NCI-H748 (cell line): ENCODE data around the gene TNFAIP8L1.
A peak's percentile ranks its signal among the peaks of the same experiment; 100 is the strongest.

ENCODE experiments used
- DNase-seq: peaks from one replicate; lab custom pipeline; 2025; ENCODE audit not compliant: unreplicated experiment; lab: John Stamatoyannopoulos, UW

TNFAIP8L1 gene

DNA sequence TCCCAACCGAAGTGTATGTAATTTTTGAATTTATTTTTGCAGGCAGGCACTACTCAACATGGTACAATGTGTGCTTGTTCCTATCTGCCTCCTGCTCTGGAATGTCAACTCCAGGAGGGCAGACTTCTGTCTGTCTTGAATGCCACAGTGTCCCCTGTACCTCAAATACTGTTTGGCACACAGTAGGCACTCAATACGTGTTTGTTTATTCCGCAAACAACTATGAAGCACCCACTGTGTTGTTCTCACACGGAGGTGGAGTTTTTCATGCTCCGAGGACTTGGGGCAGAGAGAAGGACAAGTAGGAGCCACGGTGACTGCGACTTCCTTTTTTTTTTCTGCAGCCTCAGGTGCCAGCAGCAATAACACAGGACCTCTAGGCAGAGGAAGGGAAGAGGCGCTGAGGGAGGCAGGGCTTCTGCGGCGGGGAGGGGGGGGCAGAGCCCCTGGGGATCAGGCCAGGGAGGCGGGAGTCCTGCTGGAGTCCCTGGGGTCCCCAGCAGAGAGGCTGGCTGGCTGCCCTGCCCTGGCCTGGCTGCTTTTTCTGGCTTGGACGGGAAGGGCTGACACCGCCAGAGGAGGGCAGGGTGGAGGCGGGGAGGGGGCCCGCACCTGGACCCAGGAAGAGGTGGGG, 29.3 kb upstream of the TNFAIP8L1 start:
- DNase-seq, result no peak

DNA sequence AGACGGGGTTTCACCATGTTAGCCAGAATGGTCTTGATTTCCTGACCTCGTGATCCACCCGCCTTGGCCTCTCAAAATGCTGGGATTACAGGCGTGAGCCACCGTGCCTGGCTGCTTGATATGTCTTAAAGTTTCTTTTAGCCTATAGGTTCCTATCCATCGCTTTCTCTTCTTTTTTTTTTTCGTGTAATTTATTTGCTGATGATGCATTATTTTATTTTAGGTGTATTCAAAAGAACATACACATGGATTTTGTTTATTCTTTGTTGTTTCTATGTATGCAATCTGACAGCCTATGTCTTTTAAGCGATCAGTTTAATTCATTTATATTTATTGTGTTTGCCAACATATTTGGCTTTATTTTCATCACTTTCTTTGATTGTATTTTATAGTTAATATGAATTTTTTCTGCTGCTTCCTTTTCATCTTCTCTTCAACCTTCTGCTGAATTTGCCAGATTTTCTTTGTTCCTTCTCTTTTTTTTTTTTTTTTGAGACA, 26.0 kb upstream of the TNFAIP8L1 start:
- DNase-seq, result no peak

DNA sequence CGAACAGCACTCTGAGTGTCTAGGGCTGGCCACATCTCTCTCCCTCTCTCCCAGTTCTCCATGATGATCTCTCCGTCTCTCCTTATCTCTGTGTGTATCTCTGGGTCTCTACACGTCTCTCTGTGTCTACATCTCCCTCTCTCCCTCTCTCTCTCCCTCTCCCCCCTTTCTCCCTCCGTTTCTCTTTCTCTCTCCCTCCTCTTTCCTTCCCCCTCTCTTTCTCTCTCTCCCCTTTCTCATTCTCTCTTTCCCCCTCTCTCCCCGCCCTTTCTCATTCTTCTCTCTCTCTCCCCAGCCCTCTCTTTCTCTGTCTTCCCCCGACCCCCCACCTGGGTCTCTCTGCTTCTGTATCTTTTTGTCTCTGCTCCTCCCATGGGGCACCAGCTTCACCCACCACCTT, 21.3 kb upstream of the TNFAIP8L1 start:
- no peak for DNase-seq

DNA sequence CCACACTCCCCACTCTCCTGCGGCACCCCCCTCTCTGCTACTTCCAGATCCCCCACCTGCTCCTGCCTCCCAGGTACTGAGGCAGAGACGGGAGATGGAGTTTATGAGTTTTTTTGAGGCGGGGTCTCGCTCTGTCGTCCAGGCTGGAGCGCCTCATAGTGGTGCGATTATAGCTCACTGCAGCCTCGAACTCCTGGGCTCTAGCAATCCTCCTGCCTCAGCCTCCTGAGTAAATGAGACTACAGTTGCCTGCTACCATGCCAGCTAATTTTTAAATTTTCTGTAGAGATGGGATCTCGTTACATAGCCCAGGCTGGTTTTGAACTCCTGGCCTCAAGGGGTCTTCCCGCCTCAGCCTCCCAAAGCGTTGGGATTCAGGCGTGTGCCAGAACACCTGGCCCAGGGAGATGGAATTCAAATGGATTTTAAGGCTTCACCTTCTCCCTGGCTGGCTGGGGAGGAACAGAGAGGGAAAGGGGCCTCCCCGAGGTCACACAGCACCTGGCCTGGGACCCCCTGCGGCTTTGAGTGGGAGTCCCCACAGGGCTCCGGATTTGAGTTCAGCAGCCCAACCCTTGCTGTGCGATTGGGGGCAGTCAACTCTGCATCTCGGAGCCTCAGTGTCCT, 19.5 kb upstream of the TNFAIP8L1 start:
- no peak for DNase-seq

DNA sequence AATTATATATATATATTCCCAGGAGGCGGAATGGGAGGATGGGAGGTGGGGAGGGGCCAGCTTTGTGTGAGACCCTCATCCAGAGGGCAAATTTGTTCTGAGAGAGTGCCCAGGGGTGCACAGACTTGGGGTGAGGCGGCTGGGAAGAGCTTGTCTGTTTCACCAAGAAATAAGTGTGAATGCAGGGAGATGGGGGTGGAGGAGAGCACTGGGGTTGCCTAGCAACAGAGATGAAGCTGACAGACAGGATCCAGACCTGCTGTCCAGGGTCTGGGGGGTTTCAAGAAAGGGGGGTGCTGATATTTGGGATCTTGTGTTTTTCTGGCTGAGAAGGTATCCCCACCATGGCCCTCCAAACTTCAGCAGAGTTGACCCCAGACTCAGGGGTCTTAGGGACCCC, 18.6 kb upstream of the TNFAIP8L1 start:
- DNase-seq, result peak; percentile 21

DNA sequence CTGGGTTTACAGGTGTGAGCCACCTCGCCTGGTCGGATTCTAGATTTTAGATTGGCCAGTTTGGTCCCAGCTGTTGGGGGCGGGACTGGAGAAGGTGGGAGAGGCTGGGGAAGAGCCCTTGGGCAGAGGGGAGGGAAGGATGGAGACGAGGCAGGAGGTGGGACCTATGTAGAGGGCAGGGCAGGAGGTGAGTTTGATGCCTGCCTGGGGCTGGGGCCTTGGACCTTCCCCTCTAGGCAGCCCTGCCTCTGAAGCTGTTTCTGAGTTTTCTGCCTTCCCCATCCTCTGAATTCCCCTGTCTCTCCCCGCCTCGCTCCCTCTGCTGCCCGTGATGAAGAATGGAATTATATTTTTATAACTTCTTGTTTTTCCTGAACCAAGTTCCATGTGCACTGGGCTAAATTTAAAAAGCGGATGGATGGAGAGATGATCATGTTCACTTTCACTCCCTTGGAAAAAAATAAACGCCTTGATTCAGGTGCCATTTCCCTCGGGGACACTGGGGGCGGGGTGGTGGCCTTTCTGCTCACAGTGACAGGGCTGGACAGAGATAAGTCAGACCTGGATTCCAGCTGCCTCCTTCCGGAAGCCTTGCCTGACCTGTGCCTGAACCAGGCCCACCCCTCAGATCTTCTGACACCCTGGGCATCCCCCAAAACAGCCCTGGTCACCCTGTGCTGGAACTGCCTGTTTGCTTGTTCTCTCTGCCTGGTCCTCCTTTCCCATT, 16.5 kb upstream of the TNFAIP8L1 start:
- DNase-seq, result no peak

DNA sequence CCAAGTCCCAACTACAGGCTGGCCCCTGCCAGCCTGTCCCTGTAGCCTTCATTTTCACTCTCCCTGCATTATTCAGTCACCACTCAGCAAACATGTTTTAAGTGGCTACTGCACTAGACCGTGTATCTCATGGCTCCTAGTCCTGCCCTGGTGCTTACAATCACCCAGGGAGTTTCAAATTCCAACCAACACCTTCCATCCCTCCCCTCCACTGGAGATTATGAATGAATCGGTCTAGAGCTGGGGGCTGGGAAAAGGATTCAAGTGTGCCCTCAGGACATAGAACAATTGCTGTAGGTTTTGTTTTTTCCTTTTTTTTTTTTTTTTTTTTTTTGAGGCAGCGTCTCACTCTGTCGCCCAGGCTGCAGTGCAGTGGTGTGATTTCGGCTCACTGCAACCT, 15.0 kb upstream of the TNFAIP8L1 start:
- DNase-seq, result no peak

DNA sequence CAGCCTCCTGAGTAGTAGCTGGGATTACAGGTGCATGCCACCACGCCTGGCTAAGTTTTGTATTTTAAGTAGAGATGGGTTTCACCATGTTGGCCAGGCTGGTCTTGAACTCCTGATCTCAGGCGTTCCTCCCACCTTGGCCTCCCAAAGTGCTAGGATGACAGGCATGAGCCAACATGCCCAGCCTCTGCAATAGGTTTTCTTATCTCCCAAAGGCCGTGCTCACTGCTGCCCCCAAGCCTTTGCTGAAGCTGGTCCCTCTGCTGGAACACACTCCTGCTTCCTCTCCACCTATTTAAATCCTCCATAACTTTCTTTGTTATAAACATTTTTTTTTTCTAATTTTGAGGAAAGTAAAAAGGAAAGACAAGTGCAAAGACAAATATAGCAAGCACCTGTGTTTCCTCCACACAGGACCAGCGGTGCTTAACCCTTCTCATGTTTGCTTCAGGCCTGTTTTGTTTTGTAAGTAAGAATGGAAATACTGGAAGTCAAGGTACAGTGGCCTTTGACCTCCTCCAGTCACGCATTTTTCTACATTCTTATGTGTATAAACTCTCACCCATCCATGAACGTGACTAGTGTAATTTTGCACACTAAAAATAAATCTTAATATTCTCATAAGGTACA, 14.5 kb upstream of the TNFAIP8L1 start:
- DNase-seq, result no peak

DNA sequence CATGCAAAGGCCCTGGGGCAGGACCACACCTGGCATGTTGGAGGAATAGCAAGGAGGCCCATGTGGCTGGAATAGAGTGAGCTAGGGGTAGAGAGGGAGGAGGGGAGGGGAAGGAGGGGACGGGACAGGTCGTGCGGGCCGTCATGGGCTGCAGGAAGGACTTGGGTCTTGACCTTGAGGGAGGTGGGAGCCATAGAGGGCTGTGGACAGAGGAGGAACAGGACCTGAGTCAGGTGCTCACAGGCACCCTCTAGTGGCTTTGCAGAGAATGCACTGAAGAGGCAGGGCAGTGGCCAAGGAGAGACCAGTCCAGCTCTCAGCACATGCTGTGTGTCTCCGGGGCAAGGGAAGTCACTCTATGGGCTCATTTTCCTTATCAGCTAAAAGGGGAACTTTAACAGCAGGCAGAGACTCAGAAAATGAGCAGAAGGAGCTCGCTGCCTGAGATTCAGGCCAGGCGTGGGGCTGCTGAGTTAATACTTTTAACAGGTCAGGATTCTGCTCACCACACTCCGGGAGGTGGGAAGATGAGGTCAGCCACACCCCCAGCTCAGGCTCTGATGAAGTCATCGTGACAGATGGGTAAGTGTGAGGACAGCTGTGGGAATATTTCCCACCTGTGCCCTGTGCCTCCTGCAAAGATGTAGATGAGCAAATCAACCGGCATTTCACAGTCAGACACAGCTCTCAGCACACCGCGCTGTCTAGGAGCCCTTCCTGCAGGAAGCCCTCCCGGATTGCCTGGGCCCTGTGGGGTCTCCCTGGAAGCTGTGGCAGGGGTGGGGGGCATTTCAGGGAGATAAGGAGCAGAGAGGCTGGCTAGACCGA, 6.0 kb upstream of the TNFAIP8L1 start:
- DNase-seq, result peak; percentile 50

DNA sequence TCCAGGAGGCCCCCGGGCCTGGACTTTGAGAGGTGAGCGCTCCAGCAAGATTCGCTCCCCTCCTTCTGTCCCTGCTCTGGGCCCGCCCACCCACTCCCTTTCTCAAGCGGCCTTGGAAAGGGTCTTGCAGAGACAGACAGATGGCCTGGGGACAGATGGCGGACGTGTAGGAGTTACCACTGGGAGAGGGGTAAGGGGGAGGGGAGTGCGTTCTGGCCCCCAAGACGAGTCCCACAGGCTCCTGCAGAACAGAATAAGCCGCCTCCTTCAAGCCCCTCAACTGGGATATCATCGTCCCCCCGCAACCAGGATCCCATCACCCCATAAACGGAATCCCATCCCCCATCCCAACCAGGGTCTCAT, 3.6 kb upstream of the TNFAIP8L1 start:
- DNase-seq, result no peak

DNA sequence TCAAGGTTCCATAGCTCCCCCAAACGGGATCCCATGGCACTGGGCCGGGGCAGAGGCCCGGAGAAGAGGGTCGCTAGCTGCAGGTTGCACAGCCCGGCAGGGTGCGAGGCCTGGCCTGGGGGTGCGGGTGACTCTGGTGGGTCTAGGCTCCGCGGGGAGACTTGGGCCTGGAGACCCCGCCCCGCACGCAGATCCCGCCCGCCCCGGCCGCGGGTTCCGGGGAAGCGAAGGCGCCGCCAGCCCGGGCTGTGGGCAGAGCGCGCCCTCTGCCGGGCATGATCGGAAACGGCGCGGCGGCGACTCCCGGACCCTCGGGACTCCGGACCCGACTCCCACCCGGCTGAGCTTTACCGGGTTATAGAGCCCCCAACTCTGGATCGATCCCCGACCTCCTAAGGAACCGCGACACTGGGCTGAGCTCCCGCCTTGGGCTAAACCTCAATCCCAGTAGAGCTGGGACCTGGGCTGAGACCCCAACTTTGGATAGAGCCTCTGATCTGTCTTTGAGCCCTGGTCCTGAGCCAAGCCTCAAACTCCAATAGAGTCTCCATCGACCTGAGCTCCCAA, 3.1 kb upstream of the TNFAIP8L1 start:
- peak; percentile 51 for DNase-seq

DNA sequence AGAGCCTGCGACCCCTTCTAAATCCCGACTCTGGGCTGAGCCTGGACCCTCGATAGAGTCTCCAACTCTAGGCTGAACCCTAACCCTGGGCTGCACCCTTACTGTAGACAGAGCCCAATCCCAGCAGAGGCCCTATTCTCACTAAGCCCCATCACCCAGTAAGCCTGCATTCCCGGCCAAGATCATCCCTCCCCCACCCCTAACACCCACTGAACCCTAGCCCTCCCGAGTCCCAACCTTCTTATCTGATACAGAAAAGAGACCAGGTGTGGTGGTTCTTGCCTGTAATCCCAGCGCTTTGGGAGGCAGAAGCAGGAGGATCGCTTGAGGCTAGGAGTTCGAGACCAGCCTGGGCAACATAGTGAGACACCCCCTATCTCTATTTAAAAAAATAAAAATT, 2.6 kb upstream of the TNFAIP8L1 start:
- DNase-seq, result no peak

DNA sequence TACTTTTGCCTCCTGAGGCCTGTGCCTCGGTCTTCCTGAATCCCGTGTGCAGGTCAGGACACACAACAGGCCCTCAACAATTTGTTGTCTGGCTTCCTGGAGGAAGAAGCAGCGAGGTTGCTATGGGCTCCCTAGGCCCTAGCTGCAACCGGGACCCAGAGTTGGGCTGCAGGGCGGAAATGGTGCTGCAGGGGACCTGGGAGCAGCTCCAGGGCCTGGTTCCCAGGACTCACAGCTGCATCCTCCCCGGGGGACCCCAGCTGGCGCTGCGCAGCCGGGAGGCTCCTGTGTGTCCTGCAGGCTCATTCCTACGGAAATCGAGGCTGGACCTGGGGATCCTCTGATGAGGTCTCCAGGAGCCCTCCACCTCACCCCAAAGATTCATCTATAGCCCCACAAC, 999 bp upstream of the TNFAIP8L1 start:
- DNase-seq, result no peak

DNA sequence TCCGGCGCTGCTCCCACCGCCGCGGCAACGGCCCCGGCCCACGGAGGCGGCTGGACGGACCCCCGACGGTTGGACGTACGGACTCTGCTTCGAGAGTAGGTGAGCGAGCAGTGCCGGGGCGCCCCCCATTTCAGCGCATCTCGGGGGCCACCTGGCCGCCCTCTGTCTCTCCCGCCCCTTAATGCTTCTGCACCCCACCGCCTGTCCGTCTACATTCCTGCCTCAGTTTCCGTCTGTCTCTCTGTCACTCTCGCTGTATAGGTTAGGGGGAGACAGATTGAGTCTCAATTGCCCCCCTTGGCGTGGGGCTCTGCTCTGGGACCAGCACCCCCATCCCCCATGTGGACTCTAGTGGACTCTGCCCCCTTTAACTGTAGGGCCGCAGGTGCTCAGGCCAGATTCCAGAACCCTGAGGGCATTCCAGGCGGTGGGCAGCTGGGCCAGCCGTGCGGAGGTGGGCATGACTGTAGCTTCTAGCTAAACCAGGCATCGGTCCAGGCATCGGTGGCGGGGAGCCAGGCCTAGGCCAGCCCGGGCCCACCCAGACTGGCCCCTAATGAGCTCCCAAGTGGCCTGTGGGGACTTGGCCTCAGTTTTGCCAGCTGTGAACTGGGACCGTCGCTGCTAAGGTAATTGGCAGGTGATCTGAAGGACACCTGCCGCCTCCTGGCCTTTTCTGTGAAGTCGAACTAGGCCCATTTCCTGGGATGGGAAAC, 373 bp downstream of the TNFAIP8L1 start:
- DNase-seq, result no peak

DNA sequence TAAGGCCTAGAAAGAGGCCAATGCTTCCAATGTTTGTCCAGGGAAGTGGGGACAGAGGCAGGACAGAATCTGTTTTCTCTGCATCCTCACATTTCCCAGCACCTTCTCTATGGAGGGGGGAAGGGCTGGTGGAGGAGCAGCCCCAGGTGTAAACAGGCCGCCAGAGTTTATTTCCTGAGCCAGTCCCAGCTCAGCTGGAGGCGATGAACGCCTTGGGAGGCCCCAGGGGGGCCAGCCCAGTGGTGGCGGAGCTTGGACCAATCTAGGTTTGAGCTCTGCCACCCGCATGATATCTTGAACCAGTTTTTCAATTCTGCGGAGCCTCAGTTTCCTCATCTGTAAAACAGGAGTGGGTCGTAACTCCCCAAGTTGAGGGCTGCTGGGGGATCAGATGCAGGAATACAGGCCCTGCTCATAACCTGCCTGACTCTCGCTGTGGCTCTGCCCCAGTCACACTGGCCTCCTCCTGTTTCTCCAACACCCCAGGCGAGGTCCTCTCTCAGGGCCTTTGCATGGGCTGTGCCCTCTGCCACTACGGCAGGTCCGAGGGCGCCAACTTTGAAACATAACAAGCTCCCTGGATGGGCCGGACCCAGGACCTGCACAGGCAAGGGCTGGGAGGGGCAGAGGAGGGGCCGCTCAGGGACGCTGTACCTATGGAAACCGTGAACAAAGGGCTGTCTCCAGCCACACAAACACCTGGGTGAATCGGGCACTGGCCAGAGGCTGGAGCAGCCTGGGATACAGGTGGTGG, 1.1 kb downstream of the TNFAIP8L1 start:
- DNase-seq, result peak; percentile 78

DNA sequence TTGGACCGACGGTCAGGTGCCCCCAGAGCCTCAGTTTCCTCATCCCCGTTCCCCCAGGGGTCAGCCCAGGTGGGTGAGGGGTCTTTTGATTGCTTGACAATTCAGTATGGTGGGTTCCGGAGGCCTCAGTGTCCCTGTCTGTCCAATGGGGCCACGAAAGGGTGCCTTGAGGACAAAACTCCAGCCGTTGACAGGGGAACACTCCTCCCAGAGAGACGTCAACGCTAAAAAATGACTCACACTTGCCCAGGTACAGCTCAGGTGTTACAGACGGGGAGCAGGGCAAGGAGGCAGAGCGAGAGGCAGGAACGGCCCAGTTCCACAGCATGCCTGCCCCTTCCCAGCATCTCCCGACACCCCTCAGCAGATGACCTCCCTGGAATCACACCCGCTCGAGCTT, 1.8 kb downstream of the TNFAIP8L1 start:
- no peak for DNase-seq

DNA sequence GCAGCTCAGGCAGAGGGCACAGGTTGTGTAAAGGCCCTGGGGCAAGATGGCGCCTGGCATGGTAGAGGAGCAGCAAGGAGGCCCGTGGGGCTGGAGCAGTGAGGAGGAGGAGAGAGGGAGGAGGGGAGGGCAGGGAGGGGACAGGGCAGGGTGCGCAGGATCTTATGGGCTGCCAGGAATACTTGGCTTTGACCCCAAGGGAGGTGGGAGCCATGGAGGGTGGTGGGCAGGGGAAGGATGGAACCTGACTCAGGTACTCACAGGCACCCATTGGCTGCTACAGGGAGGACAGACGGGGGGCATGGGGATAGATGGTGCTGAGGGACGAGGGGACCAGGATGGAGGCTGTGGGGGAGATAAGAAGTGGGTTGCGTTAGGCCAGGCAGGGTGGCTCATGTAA, 3.3 kb downstream of the TNFAIP8L1 start:
- DNase-seq, result no peak

DNA sequence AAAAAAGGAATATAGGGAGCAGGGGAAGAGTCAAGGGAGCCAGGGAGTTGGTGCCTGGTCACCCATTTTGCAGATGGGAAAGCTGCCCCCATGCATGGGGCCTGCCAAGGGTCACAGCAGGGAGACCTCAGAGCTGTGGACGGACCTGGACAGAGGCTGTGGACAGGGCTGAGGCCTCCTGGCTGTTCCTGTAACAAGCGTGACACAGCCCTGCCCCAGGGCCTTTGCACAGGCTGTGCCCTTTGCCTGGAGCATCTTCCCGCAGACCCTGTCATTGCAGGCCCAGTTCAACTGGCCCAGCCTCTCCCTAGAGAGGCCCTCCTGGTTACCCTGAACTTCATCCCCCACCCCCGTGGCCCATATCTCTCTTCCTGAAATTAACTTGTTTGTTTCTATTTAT, 6.4 kb downstream of the TNFAIP8L1 start:
- no peak for DNase-seq
